ENCODE results near the gene ALOXE3. TPM values are rescaled to one million over a fixed set of nuclear protein-coding genes. Genes with fewer than 3 reads are reported as not detected.
A peak's percentile ranks its signal among the peaks of the same experiment; 100 is the strongest.

The ALOXE3 gene
- total RNA-seq, 1 donor from 2014 or later = not detected

GRCh38 chr17:8121681-8122421, 3.5 kb upstream of the ALOXE3 start:
- no peak overlapping the region for H3K27ac Mint-ChIP-seq
- peaks cover 38% of the 10 kb centered on the region for H3K4me1 Mint-ChIP-seq (ENCODE audit: low read depth)
- H3K27me3 Mint-ChIP-seq = peaks cover 68% of the 10 kb centered on the region
- no peaks in the 10 kb centered on the region for H3K9me3 Mint-ChIP-seq (ENCODE audit: low read depth)
- peak overlapping the region; percentile 79 for H3K4me3 Mint-ChIP-seq (ENCODE audit: low read depth)
- DNase-seq (ENCODE audit: low spot score, unreplicated experiment) = peak; percentile 57
- TF ChIP-seq, protein P1, sequence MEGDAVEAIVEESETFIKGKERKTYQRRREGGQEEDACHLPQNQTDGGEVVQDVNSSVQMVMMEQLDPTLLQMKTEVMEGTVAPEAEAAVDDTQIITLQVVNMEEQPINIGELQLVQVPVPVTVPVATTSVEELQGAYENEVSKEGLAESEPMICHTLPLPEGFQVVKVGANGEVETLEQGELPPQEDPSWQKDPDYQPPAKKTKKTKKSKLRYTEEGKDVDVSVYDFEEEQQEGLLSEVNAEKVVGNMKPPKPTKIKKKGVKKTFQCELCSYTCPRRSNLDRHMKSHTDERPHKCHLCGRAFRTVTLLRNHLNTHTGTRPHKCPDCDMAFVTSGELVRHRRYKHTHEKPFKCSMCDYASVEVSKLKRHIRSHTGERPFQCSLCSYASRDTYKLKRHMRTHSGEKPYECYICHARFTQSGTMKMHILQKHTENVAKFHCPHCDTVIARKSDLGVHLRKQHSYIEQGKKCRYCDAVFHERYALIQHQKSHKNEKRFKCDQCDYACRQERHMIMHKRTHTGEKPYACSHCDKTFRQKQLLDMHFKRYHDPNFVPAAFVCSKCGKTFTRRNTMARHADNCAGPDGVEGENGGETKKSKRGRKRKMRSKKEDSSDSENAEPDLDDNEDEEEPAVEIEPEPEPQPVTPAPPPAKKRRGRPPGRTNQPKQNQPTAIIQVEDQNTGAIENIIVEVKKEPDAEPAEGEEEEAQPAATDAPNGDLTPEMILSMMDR (IDR thresholded peaks at IDR 0.05; ENCODE audit: unreplicated experiment) = peak; percentile 65
- peaks cover 1% of the 10 kb centered on the region for H3K36me3 Mint-ChIP-seq (ENCODE audit: insufficient read depth)

DNA sequence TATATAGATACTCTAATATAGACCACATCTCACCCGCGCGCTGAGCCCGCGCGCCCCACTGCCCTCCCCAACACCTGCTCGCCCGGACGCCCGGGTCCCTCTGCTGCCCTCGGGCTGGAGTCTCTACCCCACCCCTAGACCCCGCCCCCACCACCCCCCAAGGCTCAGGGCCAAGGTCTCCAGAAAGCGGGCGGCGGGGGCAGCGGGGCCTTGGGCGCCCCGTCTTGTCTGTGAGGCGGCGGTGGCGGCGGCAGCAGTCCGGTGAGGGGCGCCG, 3.0 kb upstream of the ALOXE3 start:
- H3K4me1 Mint-ChIP-seq (ENCODE audit: low read depth) = peaks cover 35% of the 10 kb centered on the region
- no peak for DNase-seq (ENCODE audit: low spot score, unreplicated experiment)
- peaks cover 70% of the 10 kb centered on the region for H3K27me3 Mint-ChIP-seq
- H3K36me3 Mint-ChIP-seq (ENCODE audit: insufficient read depth) = peaks cover 1% of the 10 kb centered on the region
- H3K4me3 Mint-ChIP-seq (ENCODE audit: low read depth) = peak overlapping the region; percentile 69
- no peaks in the 10 kb centered on the region for H3K9me3 Mint-ChIP-seq (ENCODE audit: low read depth)
- TF ChIP-seq, protein P1 (IDR thresholded peaks at IDR 0.05; ENCODE audit: unreplicated experiment) = no peak
- no peak overlapping the region for H3K27ac Mint-ChIP-seq

GRCh38 chr17:8120520-8121406, 2.4 kb upstream of the ALOXE3 start:
- Mint-ChIP-seq H3K4me3 (ENCODE audit: low read depth) (peak overlapping the region; percentile 69), H3K27ac (peak overlapping the region; percentile 98), H3K4me1 (ENCODE audit: low read depth) (peaks cover 31% of the 10 kb centered on the region), H3K9me3 (ENCODE audit: low read depth) (no peaks in the 10 kb centered on the region), H3K36me3 (ENCODE audit: insufficient read depth) (peaks cover 1% of the 10 kb centered on the region), H3K27me3 (peaks cover 70% of the 10 kb centered on the region)
- peak; percentile 50 for DNase-seq (ENCODE audit: low spot score, unreplicated experiment)
- TF ChIP-seq, protein P1 (IDR thresholded peaks at IDR 0.05; ENCODE audit: unreplicated experiment) = peak; percentile 47

DNA sequence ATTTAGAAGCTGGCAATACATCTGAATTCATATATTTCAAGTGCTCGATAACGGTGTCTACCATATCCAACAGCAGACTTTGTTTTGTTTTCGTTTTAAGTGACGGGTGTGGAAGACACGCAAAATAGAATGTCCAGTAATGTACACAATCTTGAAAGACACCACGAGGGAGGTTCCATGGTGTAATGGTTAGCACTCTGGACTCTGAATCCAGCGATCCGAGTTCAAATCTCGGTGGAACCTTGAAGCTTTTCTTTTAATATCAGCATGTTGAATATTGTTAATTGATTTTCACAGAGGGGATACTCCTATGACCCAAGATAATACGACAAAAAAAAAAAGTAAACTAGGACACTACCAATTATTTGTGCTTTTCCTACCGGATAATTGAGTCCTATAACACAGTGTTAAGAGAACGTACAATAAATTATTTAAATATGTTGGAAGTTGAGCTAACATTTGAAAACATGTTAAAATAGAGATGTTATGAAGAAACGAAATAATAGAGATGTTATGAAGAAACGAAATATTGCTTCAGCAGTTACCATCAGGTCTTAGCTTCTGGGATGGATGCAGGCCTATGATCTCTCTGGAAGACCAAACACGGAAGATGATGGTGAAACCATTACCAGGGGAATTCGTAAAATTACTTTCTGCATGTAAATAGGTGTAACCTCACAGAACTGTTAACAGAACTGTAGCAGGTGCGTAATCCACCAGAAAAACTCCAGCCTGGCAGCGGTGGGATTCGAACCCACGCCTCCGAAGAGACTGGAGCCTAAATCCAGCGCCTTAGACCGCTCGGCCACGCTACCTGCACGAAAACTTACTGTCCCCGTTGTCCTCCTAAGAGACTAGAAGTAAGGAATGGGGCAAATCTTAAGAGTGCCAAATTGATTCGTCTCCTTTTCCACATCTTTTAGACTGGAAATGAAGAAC, 1.5 kb upstream of the ALOXE3 start:
- Mint-ChIP-seq H3K27ac (peak overlapping the region; percentile 98), H3K27me3 (peaks cover 70% of the 10 kb centered on the region), H3K4me3 (ENCODE audit: low read depth) (peak overlapping the region; percentile 69), H3K4me1 (ENCODE audit: low read depth) (peaks cover 30% of the 10 kb centered on the region), H3K36me3 (ENCODE audit: insufficient read depth) (peaks cover 1% of the 10 kb centered on the region), H3K9me3 (ENCODE audit: low read depth) (no peaks in the 10 kb centered on the region)
- DNase-seq (ENCODE audit: low spot score, unreplicated experiment) = peak; percentile 77
- TF ChIP-seq, protein P1 (IDR thresholded peaks at IDR 0.05; ENCODE audit: unreplicated experiment) = no peak

All from progenitor cell of endocrine pancreas (in vitro differentiated cells).